GM12801 (cell line): Measurements from ENCODE around the gene MS4A4E.

ENCODE experiments used
- TF ChIP-seq, protein P1 (sequence below): IDR thresholded peaks from one replicate; pipeline ENCODE4 v1.5.1; 2011; ENCODE audit warnings: control low read depth; ENCODE audit not compliant: insufficient read length; ENCODE audit errors: extremely low read depth

MS4A4E gene

DNA sequence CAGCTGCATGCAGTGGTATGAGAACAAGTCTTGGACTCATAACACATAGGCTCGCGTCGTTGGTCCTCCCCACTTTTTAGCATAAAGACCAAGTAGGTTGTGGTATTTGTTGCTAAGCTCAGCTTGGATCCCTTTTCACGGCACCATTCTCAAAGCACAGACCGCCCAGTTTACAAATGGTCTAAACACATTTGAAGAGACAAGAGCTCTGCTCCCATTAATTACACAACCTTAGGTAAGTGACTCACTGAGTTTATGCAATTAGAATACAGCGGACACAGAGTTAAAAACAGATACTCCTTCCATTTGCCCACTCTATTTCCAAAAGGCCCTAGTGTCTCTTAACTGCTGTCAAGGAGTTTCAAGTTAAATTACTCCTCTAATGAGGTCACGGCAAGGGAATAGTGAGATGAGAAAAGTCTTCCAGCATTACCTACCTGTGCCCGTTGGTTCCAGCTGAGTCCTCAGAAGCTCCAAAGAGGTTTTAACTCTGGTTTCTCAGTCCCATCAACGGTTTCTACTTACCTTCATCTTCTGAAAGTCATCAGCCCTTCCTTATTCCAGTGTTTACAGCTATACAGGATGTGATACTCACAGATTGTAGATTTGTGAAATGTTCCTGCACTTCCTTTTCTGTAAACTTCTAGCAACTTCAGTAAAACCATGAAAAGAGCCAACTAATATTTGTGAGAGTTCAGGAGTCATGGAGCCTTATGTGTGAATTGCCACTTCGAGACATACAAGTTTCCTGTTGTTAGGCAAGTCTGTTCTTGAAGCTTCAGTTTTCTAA is 60.2 kb downstream of the MS4A4E start, which contains the start of gene MS4A6A:
TSS of gene MS4A6A (minus strand) at position 543 of the 790 bp plus-strand sequence. CDS start 1,356 bp downstream, outside the sequence.
- TF ChIP-seq, protein P1, sequence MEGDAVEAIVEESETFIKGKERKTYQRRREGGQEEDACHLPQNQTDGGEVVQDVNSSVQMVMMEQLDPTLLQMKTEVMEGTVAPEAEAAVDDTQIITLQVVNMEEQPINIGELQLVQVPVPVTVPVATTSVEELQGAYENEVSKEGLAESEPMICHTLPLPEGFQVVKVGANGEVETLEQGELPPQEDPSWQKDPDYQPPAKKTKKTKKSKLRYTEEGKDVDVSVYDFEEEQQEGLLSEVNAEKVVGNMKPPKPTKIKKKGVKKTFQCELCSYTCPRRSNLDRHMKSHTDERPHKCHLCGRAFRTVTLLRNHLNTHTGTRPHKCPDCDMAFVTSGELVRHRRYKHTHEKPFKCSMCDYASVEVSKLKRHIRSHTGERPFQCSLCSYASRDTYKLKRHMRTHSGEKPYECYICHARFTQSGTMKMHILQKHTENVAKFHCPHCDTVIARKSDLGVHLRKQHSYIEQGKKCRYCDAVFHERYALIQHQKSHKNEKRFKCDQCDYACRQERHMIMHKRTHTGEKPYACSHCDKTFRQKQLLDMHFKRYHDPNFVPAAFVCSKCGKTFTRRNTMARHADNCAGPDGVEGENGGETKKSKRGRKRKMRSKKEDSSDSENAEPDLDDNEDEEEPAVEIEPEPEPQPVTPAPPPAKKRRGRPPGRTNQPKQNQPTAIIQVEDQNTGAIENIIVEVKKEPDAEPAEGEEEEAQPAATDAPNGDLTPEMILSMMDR: no peak

DNA sequence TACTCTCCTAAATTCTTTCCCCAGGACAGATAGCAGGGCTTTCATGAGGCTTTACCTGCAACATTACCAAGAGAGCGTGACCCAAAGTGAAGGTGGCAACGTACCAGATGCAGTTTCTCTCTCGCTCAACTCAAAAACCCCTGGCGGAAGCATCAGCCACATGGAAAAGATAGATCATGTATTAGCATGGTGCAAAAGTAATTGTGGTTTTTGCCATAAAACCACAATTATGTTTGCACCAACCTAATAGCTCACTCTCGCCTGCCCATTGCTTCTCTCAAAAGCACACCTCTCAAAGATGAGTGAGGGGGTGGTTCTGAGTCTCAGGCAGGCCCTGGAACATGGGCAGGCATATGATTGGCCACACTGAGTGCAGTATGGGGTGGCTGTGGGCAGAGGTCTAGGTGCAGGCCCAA is 67.1 kb downstream of the MS4A4E start:
- TF ChIP-seq, protein P1: no peak

DNA sequence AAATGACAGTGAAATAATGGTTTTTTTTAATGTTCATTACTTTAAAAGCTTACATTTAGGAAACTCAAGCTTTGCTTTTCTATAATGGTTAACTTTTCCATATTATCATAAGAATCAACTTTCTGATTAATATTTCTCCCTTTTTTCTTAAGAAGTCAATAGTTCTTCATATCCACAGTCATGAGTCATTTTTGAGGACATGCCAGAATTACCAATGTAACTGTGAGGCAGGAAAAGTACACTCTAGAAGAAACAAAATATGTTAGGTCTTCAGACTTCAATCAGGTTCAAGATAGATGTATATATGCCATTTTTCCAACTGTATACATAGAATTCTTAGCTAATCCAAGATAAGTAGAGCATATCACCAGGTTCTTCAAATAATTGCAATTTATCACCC is 70.9 kb downstream of the MS4A4E start:
- TF ChIP-seq, protein P1: no peak

DNA sequence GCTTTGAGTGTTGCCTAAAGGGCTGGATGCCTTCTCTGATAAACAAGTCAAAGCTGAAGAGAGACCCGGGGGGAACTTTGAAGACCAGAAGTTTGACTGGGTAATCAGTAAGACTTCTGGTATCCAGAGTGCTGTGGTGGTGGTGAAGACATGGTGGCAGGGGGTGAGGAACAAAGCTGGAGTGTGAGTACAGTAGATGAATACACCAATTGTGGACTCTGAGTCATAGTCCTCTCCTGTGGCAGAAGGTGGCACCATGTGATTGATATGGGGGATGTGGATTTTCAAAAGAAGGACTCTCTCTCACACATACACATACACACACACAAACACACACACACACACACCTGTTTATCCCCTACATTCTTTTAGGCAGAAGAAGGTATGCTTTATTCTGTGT is 72.4 kb downstream of the MS4A4E start:
- TF ChIP-seq, protein P1: no peak

DNA sequence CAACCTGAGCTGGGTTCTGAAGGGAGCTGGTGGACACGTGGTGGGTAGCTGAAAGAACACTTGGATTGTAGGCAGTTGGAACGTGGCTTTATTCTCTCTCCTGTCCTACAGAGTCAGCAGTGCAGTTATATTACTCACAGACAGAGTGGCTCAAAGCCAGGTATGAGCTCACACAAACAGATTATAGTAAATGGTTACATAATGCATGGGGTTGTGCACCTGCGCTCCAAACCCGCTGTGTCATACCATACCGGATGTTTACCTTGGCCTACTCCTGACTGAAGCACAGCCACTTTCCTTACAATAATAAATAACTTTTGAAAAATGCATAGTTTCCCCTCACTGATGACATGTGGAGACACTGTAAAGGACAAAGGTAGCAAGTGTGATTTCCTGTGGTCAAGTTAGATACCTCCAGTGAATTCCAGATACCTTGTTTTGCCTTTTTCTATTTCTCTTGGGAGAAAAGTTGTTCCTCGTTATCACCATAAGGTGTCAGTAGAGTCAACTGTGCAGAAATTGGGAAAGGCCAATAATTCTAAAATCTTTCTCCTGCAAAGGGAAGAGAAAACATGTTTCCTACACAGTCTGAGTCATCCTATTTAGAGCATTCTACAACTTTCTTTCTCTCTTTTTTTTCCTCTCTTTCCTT is 73.5 kb downstream of the MS4A4E start:
- TF ChIP-seq, protein P1: no peak

DNA sequence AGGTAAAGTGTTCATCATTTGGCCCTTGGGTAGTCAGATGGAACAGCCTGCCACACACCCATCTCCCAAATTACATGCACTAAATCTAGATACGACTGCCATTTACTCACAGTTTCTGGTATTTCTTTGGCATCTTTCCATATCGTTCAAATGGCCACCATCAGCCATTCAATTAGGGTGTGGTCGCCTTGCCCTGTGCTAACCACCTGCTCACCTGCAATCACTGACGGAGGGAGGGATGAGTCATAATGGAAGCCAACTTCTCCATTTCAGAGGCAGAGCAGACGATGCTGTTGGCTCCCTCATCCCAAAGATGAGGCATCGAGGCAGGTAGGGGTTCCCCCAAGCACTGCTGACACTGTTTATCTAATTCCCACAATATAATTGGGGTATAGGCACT is 74.6 kb downstream of the MS4A4E start:
- TF ChIP-seq, protein P1: no peak

DNA sequence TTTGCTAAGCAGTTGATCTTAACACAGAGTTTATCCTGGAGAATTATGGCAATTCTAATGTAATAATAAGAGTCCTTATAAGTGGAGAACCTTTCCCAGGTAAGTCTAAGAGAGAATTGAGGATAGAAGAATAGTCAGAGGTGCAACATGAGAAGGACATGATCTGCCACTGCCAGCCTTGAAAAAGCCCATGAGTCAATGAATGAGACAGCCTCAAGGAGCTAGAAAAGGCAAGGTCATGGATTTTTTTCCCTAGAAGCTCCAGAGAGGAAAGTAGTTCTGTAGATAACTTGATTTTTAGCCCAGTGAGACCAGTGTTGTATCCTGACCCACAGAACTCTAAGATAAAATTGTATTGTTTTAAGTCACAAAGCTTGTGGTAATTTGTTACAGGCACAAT is 77.0 kb downstream of the MS4A4E start:
- TF ChIP-seq, protein P1: no peak
